ENCODE data around the gene CAAP1.
A peak's percentile ranks its signal among the peaks of the same experiment; 100 is the strongest.
"Not testable (repeated sequence)": the region's sequence is repeated elsewhere in the genome, so short reads cannot be mapped to it uniquely, and the experiment has no call there.

CAAP1 gene

GRCh38 chr9:26892251-26893029, at the start of gene CAAP1:
TSS of gene CAAP1 (minus strand) at chr9:26892802. CDS start at chr9:26892715, 87 bp downstream.
- peak; percentile 89 for DNase-seq (ENCODE audit: low read depth)

GRCh38 chr9:26940779-26941178, 48.2 kb upstream of the CAAP1 start:
- DNase-seq (ENCODE audit: low read depth) = no peak

- DNase-seq (ENCODE audit: low read depth) = no peak
Measured at GRCh38 chr9:26939955-26940711, 47.5 kb upstream of the CAAP1 start.

GRCh38 chr9:26937816-26938371, 45.3 kb upstream of the CAAP1 start:
- DNase-seq (ENCODE audit: low read depth) = no peak

- no peak for DNase-seq (ENCODE audit: low read depth)
Measured at GRCh38 chr9:26935847-26936246, 43.2 kb upstream of the CAAP1 start.

GRCh38 chr9:26928902-26929495, 36.4 kb upstream of the CAAP1 start:
- no peak for DNase-seq (ENCODE audit: low read depth)

- no peak for DNase-seq (ENCODE audit: low read depth)
Measured at GRCh38 chr9:26925609-26926008, 33.0 kb upstream of the CAAP1 start.

GRCh38 chr9:26919698-26920097, 27.1 kb upstream of the CAAP1 start:
- no peak for DNase-seq (ENCODE audit: low read depth)

- DNase-seq (ENCODE audit: low read depth) = no peak
Measured at GRCh38 chr9:26913138-26913668, 20.6 kb upstream of the CAAP1 start.

- DNase-seq (ENCODE audit: low read depth) = no peak
Measured at GRCh38 chr9:26904671-26905070, 12.1 kb upstream of the CAAP1 start.

GRCh38 chr9:26904070-26904469, 11.5 kb upstream of the CAAP1 start:
- DNase-seq (ENCODE audit: low read depth) = no peak

GRCh38 chr9:26893030-26893676, 551 bp upstream of the CAAP1 start:
- DNase-seq (ENCODE audit: low read depth) = no peak

GRCh38 chr9:26891726-26892125, 876 bp downstream of the CAAP1 start:
- no peak for DNase-seq (ENCODE audit: low read depth)

GRCh38 chr9:26888271-26888670, 4.3 kb downstream of the CAAP1 start:
- DNase-seq (ENCODE audit: low read depth) = no peak

GRCh38 chr9:26882154-26882553, 10.4 kb downstream of the CAAP1 start:
- no peak for DNase-seq (ENCODE audit: low read depth)

GRCh38 chr9:26880262-26880661, 12.3 kb downstream of the CAAP1 start:
- DNase-seq (ENCODE audit: low read depth) = no peak

- DNase-seq (ENCODE audit: low read depth) = not testable (repeated sequence)
Measured at GRCh38 chr9:26875155-26875554, 17.4 kb downstream of the CAAP1 start.

GRCh38 chr9:26870292-26870691, 22.3 kb downstream of the CAAP1 start:
- DNase-seq (ENCODE audit: low read depth) = no peak

GRCh38 chr9:26863074-26863473, 29.5 kb downstream of the CAAP1 start:
- peak; percentile 2 for DNase-seq (ENCODE audit: low read depth)

- DNase-seq (ENCODE audit: low read depth) = peak; percentile 33
Measured at GRCh38 chr9:26856413-26857032, 36.1 kb downstream of the CAAP1 start.

GRCh38 chr9:26850995-26851394, 41.6 kb downstream of the CAAP1 start:
- DNase-seq (ENCODE audit: low read depth) = no peak

Data from fibroblast of gingiva (primary cell).